ENCODE measurements around the gene KCNA1.

Gene KCNA1

DNA sequence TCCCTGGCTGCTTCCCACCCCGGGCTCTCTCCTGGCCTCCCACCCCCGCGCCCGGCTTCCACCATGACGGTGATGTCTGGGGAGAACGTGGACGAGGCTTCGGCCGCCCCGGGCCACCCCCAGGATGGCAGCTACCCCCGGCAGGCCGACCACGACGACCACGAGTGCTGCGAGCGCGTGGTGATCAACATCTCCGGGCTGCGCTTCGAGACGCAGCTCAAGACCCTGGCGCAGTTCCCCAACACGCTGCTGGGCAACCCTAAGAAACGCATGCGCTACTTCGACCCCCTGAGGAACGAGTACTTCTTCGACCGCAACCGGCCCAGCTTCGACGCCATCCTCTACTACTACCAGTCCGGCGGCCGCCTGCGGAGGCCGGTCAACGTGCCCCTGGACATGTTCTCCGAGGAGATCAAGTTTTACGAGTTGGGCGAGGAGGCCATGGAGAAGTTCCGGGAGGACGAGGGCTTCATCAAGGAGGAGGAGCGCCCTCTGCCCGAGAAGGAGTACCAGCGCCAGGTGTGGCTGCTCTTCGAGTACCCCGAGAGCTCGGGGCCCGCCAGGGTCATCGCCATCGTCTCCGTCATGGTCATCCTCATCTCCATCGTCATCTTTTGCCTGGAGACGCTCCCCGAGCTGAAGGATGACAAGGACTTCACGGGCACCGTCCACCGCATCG lies 1.8 kb downstream of the KCNA1 start:
- DNase-seq, result no peak

DNA sequence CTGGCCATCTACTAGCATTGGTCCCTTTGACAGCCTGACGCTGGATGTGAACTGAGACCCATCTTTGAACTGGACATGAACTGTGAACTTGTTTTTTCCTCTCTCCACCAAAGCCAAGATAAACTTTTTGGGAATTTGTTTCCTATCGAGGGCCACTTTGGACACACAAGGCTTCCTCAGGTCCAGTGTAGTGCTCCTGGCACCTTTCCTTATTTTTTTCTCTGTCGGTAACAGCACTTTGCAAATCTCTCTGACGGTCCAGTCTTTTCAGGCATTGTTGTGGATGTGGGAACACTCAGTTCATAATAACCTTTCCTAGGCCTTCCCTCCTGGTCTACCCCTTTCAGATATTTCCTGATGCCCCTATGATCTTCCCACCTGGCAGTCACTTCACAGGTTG lies 5.0 kb downstream of the KCNA1 start:
- DNase-seq, result no peak

DNA sequence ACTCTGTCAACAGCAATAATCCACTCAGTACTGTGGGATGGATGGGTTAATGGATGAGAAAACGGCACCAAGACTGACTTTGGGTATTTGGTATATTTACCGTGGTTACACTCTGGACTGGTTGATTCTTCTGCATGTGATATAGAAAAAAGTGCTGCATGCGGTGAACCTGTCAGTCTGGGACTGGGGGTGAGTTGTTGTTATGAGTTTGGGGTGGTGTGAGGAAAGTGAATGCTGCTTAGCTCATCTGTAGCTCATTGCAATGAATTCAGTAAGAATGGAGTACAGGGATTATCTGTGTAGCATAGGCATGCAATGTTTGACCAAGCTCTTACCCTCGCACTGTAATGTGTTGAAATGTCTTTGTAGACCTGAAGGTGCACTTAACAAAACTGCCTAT lies 6.0 kb downstream of the KCNA1 start:
- no peak for DNase-seq

DNA sequence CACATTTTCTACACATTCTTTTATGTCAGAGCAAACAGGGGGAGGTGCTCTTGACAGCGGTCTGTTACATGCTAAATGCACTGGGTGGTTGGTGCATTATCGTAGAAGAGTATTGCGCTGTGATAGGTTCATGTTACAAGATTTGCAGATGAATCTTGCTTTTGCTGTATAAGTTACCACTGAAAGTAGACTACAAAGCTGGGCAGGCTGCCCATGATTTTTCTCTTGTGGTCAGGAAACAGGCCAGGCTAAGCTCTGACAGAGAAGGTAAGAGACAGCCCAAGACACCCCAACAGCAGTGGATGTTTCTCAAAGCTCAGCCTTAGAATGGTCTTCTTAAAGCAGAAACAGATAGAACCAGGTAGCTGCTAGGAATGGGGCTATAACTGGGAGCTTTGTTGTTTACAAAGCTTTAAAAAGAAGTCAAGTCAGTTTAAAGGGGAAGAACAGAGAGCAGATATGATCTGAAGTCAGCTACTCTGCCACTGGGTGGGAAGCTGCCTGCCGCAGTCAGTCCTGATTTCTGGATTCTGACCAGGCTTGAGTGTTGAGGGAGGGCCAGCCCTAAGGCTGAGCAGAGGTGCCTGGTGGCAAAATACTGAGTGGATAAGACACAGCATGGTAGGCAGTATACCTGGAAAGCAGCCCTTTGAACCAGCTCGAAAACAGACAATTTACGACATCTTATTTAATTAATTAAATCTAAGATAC lies 9.4 kb downstream of the KCNA1 start:
- DNase-seq, result peak in 1 of 3 experiments; percentile 17

DNA sequence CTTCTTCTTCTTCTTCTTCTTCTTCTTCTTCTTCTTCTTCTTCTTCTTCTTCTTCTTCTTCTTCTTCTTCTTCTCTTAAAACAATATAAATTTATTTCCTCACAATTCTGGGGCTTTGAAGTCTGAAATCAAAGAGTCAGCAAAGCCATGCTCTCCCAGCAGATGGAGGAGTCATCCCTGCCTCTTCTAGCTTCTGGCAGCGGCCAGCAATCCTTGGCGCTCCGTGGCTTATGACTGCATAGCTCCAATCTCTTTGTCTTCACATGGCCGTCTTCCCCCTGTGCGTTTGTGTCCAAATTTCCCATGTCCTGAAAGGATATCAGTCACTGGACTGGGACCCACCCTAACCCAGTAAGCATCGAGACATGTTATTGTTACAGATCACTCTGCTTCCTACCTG lies 22.9 kb downstream of the KCNA1 start:
- DNase-seq, result no peak

GRCh38 chr12:4933411-4933810 lies 23.7 kb downstream of the KCNA1 start:
- no peak for DNase-seq

- DNase-seq, result peak in 1 of 3 experiments; percentile 73
Measured at GRCh38 chr12:4934407-4935035, 24.8 kb downstream of the KCNA1 start.

DNA sequence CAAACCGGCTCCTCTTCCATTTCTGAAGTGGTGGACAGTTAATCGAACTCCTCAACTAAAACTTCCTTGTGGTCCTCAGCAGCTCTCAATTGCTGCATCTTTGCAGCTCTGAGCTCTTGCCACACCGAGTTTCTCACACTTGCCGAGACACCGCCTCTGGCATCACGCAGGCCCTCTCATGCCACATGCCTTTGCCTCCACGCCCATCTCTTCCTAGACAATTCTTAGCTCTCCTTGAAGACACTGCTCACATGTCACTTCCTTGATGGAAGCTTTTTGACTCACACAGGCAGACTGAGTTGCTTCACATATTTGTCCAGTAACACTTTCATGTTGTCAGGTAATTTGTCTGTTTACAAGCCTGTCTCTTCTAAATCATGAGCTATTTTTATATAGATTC lies 29.2 kb downstream of the KCNA1 start:
- no peak for DNase-seq

DNA sequence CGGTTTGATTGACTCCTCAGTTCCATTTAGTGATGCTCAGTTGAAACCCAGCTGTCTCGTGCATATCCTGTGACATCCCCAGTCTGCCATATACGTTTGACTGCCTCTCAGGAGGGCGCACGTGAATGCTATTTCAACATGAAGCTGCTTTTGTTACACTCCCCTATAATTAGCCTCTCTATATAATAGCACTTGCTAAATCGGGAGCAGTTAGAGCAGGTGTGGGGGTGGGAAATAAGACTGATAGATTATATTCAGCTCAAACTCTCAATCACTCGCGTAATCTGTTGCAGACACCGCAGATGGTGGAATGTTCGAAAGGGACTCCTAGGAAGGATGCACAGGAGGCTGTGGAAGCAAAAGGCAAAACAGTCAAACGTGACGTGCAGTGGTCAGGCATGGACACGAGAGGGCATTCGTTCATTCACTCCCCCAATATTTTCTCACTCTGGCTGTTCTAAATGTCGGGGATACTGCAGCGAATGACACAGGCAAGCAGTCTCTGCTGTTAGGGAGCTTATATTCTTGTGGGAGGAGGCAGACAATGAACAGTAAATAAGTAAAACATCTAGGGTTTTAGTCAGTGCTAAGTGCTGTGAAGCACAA lies 29.8 kb downstream of the KCNA1 start:
- DNase-seq, result peak; percentile 82 to 99 (median 93)

- peak in 1 of 3 experiments; percentile 21 for DNase-seq
Measured at GRCh38 chr12:4943067-4943937, 33.6 kb downstream of the KCNA1 start.

DNA sequence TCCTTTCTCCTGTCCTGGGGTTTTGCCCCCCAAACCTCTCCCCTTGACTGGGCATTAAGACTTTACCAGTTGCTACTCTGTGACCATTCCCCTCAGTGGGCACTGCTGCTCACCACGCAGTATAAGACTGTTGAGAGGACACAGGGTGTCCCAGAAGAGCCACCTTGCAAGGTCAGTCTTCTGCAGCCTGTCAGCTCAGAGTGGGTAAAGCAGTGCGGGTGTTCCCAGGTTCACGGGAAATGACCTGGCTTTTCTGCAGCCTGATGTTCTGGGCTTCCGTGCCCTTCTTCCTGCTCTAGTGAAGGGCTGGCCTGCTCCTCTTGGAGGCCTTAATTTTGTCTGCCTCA lies 34.2 kb downstream of the KCNA1 start:
- DNase-seq, result no peak

GRCh38 chr12:4947253-4947652 lies 37.5 kb downstream of the KCNA1 start:
- no peak for DNase-seq

DNA sequence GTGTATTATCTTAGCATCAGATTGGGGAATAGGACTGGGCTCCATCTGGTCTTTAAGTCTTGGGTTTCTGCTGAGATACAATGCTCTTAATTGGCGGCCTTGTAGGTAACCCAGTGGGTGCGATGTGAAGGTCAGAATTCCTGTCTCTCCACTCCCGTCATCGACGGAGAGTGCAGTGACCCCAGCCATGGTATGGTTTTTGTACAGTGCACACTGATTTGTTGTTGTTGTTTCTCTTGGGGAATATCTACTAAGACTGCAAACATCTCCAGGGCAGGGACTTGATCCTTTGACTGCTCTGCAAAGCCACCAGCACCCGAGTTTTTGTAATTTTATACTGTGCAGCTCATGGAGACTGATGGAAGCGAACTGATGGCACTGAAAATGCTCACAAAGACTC lies 41.4 kb downstream of the KCNA1 start:
- DNase-seq, result no peak

DNA sequence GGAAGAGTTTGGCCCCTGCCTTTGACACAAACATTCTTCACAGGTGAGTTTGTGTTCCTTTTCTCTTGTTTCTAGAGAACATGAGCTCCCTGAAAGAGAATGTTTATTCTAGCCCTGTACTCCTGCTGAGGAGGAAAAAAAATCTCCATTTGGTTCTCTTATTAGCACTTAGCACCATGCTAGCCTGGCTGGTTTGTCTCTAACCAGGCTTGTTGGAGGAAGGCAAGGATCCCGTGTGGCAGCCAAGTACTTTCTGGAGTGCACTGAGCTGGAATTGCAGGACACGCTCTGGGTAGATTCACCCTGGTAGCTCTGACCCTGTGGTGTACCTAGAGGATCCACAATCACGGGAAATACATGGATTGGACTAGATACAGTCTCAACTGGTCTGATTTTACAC lies 41.9 kb downstream of the KCNA1 start:
- DNase-seq, result no peak

DNA sequence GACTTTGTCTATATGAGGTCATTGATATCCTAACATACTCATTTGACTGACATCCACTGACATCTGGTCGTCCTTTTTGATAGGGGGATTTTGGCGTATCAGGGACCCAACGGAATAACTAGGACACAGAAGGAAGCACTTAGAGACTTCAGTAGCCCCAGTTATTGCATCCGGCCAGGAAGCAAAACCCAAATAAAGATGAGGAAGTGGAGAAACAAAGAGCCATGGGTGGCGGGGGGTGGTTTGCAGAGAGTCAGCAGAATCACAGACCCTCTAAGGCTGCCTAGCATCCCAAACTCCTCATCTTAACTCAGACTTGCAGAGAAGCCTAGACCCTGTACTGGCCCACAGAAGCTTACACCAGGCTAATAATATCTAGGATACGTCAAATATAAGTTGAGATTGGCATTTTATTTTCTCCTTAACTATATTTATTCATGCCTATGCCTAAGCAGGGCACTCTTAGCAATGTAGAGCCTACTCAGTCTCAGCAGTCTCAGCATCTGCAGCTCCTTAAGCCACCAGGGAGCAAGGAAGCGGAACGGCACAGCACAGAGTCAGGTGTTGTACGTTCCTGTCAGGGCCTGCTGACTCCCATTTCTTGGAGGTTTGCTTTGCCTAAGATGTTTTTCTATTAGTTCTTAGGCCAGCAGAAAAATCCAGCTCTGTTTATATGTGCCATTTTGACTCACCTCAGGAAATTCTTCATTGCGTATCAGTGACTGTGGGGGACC lies 45.1 kb downstream of the KCNA1 start:
- DNase-seq, result peak in 1 of 3 experiments; percentile 49

GRCh38 chr12:4956054-4956453 lies 46.3 kb downstream of the KCNA1 start:
- DNase-seq, result no peak

- no peak for DNase-seq
Measured at GRCh38 chr12:4956968-4957367, 47.3 kb downstream of the KCNA1 start.

- DNase-seq, result no peak
Measured at GRCh38 chr12:4957761-4958160, 48.1 kb downstream of the KCNA1 start.

GRCh38 chr12:4958697-4959375 lies 49.1 kb downstream of the KCNA1 start:
- no peak for DNase-seq

GRCh38 chr12:4959381-4959780 lies 49.7 kb downstream of the KCNA1 start:
- DNase-seq, result no peak

GRCh38 chr12:4960030-4960429 lies 50.3 kb downstream of the KCNA1 start:
- no peak for DNase-seq

GRCh38 chr12:4960547-4960946 lies 50.8 kb downstream of the KCNA1 start:
- no peak for DNase-seq
